Activated T-helper 2 cell treated with anti-CD3 and anti-CD28 coated beads, Interferon-gamma antibody, Interleukin-2, Interleukin-4, amounts not matched to agents 10 μg/mL and 5 μg/mL and 100 μg/mL, durations not matched to agents 14 hours and 24 hours and 36 hours (primary cell): ENCODE measurements around the gene ABCB4. TPM values are rescaled to one million over a fixed set of nuclear protein-coding genes. Genes with fewer than 3 reads are reported as not detected.
A peak's percentile ranks its signal among the peaks of the same experiment; 100 is the strongest.

ENCODE experiments used
- DNase-seq: peaks from one replicate; pipeline ENCODE4 v3.0.0; 2021; ENCODE audit warnings: low spot score
- H3K27ac Mint-ChIP-seq: one replicate; pipeline ENCODE4 v1.8.0; 2021; ENCODE audit warnings: mixed read lengths
- H3K27me3 Mint-ChIP-seq: one replicate; pipeline ENCODE4 v1.8.0; 2021; ENCODE audit warnings: low read depth, mixed read lengths
- H3K36me3 Mint-ChIP-seq: one replicate; pipeline ENCODE4 v1.8.0; 2021; ENCODE audit warnings: low read depth, mixed read lengths
- H3K4me1 Mint-ChIP-seq: one replicate; pipeline ENCODE4 v1.8.0; 2021; ENCODE audit warnings: low read depth, mixed read lengths
- H3K4me3 Mint-ChIP-seq: one replicate; pipeline ENCODE4 v1.8.0; 2021; ENCODE audit warnings: low read depth, mild to moderate bottlenecking, moderate library complexity, mixed read lengths
- H3K9me3 Mint-ChIP-seq: one replicate; pipeline ENCODE4 v1.8.0; 2021; ENCODE audit warnings: mixed read lengths
- intact Hi-C: fragments of 100-400 bp; cut with micrococcal nuclease; formaldehyde crosslinking; loops from one replicate; pipeline ENCODE4 v1.15.1; 2023
- total RNA-seq: library from RNA; stranded (reverse); gene quantifications from 2 replicates; pipeline ENCODE4 v1.2.3, GENCODE V29; 2022

ABCB4 gene
- total RNA-seq, 1 donor from 2014 or later: not detected

- H3K9me3 Mint-ChIP-seq: no peaks in the 10 kb centered on the region
- no peaks in the 10 kb centered on the region for H3K27me3 Mint-ChIP-seq
- no peak overlapping the region for H3K4me3 Mint-ChIP-seq
- H3K4me1 Mint-ChIP-seq: peaks cover 2% of the 10 kb centered on the region
- intact Hi-C loops: no loop called here
- peaks cover 14% of the 10 kb centered on the region for H3K36me3 Mint-ChIP-seq
- H3K27ac Mint-ChIP-seq: no peak overlapping the region
- no peak for DNase-seq
These were observed 77.0 kb downstream of the ABCB4 start for GRCh38 chr7:87398446-87398845.

DNA sequence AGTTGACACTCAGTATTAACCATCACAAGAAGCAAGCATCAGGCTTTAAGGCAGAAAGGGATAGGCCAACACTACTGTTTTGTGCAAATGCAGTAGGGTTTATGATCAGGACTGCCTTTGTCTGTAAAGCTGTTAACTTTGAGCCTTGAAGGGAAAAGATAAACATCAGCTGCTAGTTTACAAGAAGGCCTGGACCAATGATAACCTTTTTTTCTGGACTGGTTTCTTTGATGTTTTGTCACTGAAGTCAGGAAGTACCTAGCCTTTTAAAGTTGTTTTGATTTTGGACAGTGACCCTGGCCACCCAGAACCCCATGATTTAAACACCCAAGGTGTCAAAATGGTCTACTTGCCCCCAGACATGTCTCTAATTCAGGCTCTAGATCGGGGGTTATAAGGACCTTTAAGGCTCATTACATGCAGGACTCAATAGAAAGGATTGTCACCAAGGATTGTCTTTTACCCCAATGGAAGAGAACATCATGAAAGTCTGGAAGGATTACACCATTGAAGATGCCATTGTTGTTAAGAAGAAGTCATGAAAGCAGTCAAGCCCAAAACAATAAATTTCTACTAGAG lies 79.9 kb downstream of the ABCB4 start:
- Mint-ChIP-seq H3K27ac (no peak overlapping the region), H3K4me3 (no peak overlapping the region), H3K9me3 (no peaks in the 10 kb centered on the region), H3K27me3 (no peaks in the 10 kb centered on the region), H3K36me3 (peaks cover 26% of the 10 kb centered on the region), H3K4me1 (peaks cover 23% of the 10 kb centered on the region)
- intact Hi-C loops: no loop called here
- DNase-seq: no peak

- Mint-ChIP-seq H3K4me3 (no peak overlapping the region), H3K27ac (no peak overlapping the region), H3K9me3 (peaks cover 8% of the 10 kb centered on the region), H3K27me3 (no peaks in the 10 kb centered on the region), H3K36me3 (peaks cover 45% of the 10 kb centered on the region), H3K4me1 (peaks cover 23% of the 10 kb centered on the region)
- DNase-seq: no peak
- intact Hi-C loops: loop anchor here (5.0 kb wide), 1 partner anchor 39 kb away; no protein-coding TSS in a partner anchor
These were observed 84.3 kb downstream of the ABCB4 start for GRCh38 chr7:87391020-87391701.

- no peak overlapping the region for H3K27ac Mint-ChIP-seq
- intact Hi-C loops: no loop called here
- H3K9me3 Mint-ChIP-seq: peaks cover 4% of the 10 kb centered on the region
- no peak overlapping the region for H3K4me3 Mint-ChIP-seq
- DNase-seq: no peak
- no peaks in the 10 kb centered on the region for H3K4me1 Mint-ChIP-seq
- no peaks in the 10 kb centered on the region for H3K27me3 Mint-ChIP-seq
- peaks cover 35% of the 10 kb centered on the region for H3K36me3 Mint-ChIP-seq
These were observed 94.6 kb downstream of the ABCB4 start for GRCh38 chr7:87380905-87381304.

- H3K27me3 Mint-ChIP-seq: no peaks in the 10 kb centered on the region
- intact Hi-C loops: no loop called here
- peaks cover 11% of the 10 kb centered on the region for H3K36me3 Mint-ChIP-seq
- no peak overlapping the region for H3K4me3 Mint-ChIP-seq
- DNase-seq: no peak
- H3K27ac Mint-ChIP-seq: no peak overlapping the region
- H3K4me1 Mint-ChIP-seq: no peaks in the 10 kb centered on the region
- H3K9me3 Mint-ChIP-seq: no peaks in the 10 kb centered on the region
These were observed 99.6 kb downstream of the ABCB4 start for GRCh38 chr7:87375662-87376435.

DNA sequence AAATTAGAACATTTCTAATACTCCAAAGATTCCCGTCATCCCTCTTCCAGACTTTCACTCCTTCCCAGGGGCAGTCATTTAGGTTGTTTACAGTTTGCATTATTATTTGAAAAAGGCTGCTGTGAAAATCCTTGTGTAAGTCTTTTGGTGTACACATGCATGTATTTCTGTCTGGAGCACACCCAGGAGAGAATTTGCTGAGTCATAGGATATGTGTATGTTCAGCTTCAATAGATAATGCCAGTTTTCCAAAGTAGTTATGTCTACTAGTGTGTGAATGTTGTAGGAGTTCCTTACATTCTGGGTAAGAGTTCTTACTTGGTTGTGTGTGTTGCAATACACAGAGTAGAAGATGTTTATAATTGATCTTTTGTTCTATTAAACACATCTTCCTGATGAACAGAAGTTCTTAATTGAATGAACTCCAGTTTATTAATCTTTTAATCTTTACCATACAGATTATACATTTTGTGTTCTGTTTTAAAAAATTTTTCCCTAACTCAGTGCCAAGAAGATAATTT lies 104.8 kb downstream of the ABCB4 start:
- no peak overlapping the region for H3K4me3 Mint-ChIP-seq
- H3K4me1 Mint-ChIP-seq: peaks cover 9% of the 10 kb centered on the region
- no peaks in the 10 kb centered on the region for H3K27me3 Mint-ChIP-seq
- no peak overlapping the region for H3K27ac Mint-ChIP-seq
- no peaks in the 10 kb centered on the region for H3K9me3 Mint-ChIP-seq
- H3K36me3 Mint-ChIP-seq: peaks cover 11% of the 10 kb centered on the region
- no peak for DNase-seq
- intact Hi-C loops: no loop called here

DNA sequence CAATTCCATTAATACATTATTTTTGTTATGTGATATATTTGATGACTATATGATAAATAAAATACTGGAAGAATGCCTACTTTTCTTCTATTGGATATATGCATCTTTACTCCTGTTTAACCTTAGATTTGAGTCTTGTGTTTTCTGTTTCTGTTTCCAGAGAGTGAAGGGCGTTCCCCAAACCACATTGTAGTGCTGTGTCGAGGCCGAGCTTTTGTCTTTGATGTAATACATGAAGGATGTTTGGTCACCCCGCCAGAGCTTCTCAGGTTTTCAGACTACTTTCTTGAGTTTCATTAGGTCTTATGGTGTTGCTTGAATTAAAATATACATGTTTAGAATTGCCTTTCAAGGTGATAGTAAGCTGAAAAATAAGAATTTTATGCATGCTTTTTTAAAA lies 106.3 kb downstream of the ABCB4 start:
- H3K27me3 Mint-ChIP-seq: no peaks in the 10 kb centered on the region
- peak; percentile 22 for DNase-seq
- no peak overlapping the region for H3K4me3 Mint-ChIP-seq
- H3K9me3 Mint-ChIP-seq: no peaks in the 10 kb centered on the region
- intact Hi-C loops: loop anchor here (2.0 kb wide), 1 partner anchor 24 kb away; the partner anchor contains the start of gene CROT
- peaks cover 9% of the 10 kb centered on the region for H3K4me1 Mint-ChIP-seq
- no peak overlapping the region for H3K27ac Mint-ChIP-seq
- H3K36me3 Mint-ChIP-seq: peaks cover 11% of the 10 kb centered on the region

- H3K4me1 Mint-ChIP-seq: peaks cover 4% of the 10 kb centered on the region
- H3K27me3 Mint-ChIP-seq: no peaks in the 10 kb centered on the region
- no peak overlapping the region for H3K4me3 Mint-ChIP-seq
- H3K27ac Mint-ChIP-seq: no peak overlapping the region
- no peaks in the 10 kb centered on the region for H3K9me3 Mint-ChIP-seq
- intact Hi-C loops: no loop called here
- DNase-seq: no peak
- H3K36me3 Mint-ChIP-seq: peaks cover 4% of the 10 kb centered on the region
These were observed 111.2 kb downstream of the ABCB4 start for GRCh38 chr7:87364246-87364645.

DNA sequence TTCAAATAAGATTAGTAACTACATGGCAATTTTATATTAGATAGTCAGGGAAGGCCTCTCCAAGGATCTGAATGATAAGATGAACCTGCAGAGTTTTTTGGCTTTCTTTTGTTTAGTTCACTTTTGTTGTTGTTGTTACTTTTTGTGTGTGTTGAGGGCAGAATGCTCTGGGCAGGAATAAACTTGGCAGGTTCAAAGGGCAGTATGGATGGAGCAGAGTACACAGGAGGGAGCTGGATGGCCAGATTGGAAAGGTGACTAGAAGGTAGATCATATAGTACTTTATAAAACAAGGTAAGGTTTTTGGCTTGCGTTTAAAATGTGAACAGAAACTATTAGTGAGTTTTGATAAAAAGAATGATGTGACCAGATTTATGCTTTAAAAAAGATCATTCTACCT lies 112.1 kb downstream of the ABCB4 start:
- no peaks in the 10 kb centered on the region for H3K9me3 Mint-ChIP-seq
- intact Hi-C loops: no loop called here
- H3K27ac Mint-ChIP-seq: no peak overlapping the region

GRCh38 chr7:87361320-87361719 lies 114.2 kb downstream of the ABCB4 start:
- no peaks in the 10 kb centered on the region for H3K4me1 Mint-ChIP-seq
- intact Hi-C loops: no loop called here
- no peaks in the 10 kb centered on the region for H3K27me3 Mint-ChIP-seq
- H3K36me3 Mint-ChIP-seq: peaks cover 16% of the 10 kb centered on the region
- no peak overlapping the region for H3K4me3 Mint-ChIP-seq
- H3K27ac Mint-ChIP-seq: no peak overlapping the region
- no peak for DNase-seq
- H3K9me3 Mint-ChIP-seq: peaks cover 1% of the 10 kb centered on the region

More for the DNA sequence above, 112.1 kb downstream of the ABCB4 start:
- Mint-ChIP-seq H3K36me3 (peaks cover 4% of the 10 kb centered on the region), H3K27me3 (no peaks in the 10 kb centered on the region), H3K4me1 (no peaks in the 10 kb centered on the region), H3K4me3 (no peak overlapping the region)
- no peak for DNase-seq

- H3K9me3 Mint-ChIP-seq: peaks cover 15% of the 10 kb centered on the region
- H3K27ac Mint-ChIP-seq: no peak overlapping the region
- DNase-seq: no peak
- no peaks in the 10 kb centered on the region for H3K27me3 Mint-ChIP-seq
- H3K4me1 Mint-ChIP-seq: no peaks in the 10 kb centered on the region
- peaks cover 34% of the 10 kb centered on the region for H3K36me3 Mint-ChIP-seq
- intact Hi-C loops: no loop called here
- no peak overlapping the region for H3K4me3 Mint-ChIP-seq
These were observed 116.1 kb downstream of the ABCB4 start for GRCh38 chr7:87359366-87359765.

DNA sequence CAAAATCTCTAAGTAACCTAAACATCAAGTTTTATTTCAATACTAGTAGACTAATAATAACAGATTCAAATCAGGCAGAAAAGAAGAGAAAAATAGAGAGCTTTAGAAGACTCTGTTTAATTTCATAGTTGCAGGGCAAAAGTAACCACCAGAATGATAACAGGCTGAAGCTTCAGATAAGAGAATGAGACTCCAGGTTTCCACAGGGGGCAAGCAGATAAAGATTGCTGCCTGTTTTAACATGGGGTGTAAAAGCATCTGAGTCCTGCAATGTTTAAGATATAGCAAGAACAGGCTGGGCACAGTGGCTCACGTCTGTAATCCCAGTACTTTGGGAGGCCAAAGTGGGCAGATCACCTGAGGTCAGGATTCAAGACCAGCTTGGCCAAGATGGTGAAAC lies 119.0 kb downstream of the ABCB4 start:
- no peak overlapping the region for H3K27ac Mint-ChIP-seq
- no peak overlapping the region for H3K4me3 Mint-ChIP-seq
- H3K4me1 Mint-ChIP-seq: no peaks in the 10 kb centered on the region
- no peaks in the 10 kb centered on the region for H3K27me3 Mint-ChIP-seq
- no peak for DNase-seq
- intact Hi-C loops: no loop called here
- peaks cover 23% of the 10 kb centered on the region for H3K9me3 Mint-ChIP-seq
- H3K36me3 Mint-ChIP-seq: peaks cover 60% of the 10 kb centered on the region

GRCh38 chr7:87354749-87355148 lies 120.7 kb downstream of the ABCB4 start:
- H3K27me3 Mint-ChIP-seq: no peaks in the 10 kb centered on the region
- no peak overlapping the region for H3K27ac Mint-ChIP-seq
- peaks cover 74% of the 10 kb centered on the region for H3K36me3 Mint-ChIP-seq
- intact Hi-C loops: loop anchor here (5.0 kb wide), 1 partner anchor 38 kb away; no protein-coding TSS in a partner anchor
- no peak overlapping the region for H3K4me3 Mint-ChIP-seq
- H3K9me3 Mint-ChIP-seq: peaks cover 23% of the 10 kb centered on the region
- H3K4me1 Mint-ChIP-seq: no peaks in the 10 kb centered on the region
- no peak for DNase-seq
